ENCODE measurements around the gene BAZ1B.

BAZ1B gene

DNA sequence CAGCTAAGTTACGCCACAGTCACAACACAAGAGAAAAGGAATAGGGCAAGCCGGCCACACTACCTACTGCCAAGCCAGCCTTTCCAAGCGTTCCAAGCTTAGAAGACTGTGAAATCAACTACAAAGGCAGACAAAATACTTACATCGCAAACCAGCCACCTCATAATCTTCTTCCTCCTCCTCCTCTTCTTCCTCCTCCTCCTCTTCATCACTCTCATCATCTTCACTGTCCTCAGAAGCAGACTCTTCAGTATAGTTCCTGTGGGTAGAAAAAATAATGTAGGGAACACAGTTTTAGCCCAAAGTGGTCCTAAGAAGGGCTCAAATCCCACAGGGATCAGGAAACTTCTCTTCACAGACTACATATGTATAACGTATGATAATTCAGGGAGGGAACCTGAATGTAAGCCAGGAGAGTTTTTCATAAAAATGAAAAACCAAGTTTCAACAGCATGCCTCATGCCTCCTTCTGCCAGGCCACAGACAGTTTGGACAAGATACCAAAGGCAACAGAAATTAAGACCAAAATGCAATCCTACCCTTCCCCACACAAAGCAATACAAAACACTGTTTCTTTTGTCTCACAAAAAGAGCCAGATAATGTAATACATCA lies 74.9 kb downstream of the BAZ1B start:
- TF ChIP-seq, protein P1, sequence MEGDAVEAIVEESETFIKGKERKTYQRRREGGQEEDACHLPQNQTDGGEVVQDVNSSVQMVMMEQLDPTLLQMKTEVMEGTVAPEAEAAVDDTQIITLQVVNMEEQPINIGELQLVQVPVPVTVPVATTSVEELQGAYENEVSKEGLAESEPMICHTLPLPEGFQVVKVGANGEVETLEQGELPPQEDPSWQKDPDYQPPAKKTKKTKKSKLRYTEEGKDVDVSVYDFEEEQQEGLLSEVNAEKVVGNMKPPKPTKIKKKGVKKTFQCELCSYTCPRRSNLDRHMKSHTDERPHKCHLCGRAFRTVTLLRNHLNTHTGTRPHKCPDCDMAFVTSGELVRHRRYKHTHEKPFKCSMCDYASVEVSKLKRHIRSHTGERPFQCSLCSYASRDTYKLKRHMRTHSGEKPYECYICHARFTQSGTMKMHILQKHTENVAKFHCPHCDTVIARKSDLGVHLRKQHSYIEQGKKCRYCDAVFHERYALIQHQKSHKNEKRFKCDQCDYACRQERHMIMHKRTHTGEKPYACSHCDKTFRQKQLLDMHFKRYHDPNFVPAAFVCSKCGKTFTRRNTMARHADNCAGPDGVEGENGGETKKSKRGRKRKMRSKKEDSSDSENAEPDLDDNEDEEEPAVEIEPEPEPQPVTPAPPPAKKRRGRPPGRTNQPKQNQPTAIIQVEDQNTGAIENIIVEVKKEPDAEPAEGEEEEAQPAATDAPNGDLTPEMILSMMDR (IDR thresholded peaks at IDR 0.05; ENCODE audit: insufficient read depth, low read depth, low read length, missing control alignments): no peak
- no peak overlapping the region for H3K4me3 ChIP-seq (ENCODE audit: low read depth, low read length)
- no peak for DNase-seq (ENCODE audit: low read depth)

DNA sequence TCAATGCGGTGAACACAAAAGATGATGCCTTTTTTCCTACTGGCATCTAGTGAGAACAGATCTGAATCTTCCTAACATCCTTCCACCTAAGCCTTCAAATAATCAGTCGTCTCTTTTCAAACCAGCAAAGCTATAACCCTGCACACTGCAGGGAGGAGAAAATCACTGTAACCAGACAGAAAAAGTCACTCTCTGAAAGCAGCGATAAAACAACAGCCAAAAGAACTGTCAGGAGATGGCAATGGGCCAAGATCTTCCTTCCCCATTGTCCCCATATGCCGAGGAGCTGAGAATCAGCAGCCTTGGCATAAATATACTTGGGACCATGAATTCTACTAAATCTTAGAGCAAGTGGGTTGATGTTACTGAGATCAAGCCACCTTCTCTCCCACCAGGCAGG lies 75.4 kb downstream of the BAZ1B start:
- TF ChIP-seq, protein P1 (IDR thresholded peaks at IDR 0.05; ENCODE audit: insufficient read depth, low read depth, low read length, missing control alignments): no peak
- no peak overlapping the region for H3K4me3 ChIP-seq (ENCODE audit: low read depth, low read length)
- DNase-seq (ENCODE audit: low read depth): no peak

DNA sequence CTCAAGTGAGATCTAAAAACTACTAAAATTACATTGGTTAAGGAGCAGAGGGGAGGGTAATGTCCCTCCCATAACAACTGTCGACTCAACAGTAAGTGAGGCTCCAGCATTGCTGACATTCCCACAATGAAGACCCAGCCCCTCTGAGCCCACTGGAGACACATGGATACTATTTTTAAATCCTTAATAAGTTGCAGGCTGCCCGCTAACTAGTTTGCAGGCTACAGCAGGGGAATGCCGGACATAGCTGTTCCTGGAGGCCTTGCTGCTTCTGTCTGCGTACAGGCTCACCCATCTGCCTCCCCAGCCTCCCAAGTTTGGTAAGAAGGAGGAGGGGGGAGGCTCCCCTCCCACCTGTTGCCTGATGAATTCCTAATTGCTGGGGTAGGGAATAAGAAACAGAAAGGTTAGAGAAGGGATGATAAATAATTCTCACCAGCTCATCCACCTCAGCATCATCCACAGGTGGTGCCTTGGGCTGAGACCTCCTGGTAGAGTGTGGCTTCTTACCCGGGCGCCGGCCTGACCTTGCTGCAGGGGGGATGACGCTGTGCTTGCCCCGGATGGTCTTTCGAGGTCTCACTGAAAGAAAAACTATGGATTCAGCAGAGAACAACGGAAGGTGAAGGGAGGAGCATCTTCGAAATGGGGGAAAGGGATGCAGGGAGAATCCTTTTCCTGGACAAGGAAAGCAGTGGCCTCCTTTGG lies 78.4 kb downstream of the BAZ1B start:
- TF ChIP-seq, protein P1 (IDR thresholded peaks at IDR 0.05; ENCODE audit: insufficient read depth, low read depth, low read length, missing control alignments): no peak
- DNase-seq (ENCODE audit: low read depth): no peak
- H3K4me3 ChIP-seq (ENCODE audit: low read depth, low read length): no peak overlapping the region

DNA sequence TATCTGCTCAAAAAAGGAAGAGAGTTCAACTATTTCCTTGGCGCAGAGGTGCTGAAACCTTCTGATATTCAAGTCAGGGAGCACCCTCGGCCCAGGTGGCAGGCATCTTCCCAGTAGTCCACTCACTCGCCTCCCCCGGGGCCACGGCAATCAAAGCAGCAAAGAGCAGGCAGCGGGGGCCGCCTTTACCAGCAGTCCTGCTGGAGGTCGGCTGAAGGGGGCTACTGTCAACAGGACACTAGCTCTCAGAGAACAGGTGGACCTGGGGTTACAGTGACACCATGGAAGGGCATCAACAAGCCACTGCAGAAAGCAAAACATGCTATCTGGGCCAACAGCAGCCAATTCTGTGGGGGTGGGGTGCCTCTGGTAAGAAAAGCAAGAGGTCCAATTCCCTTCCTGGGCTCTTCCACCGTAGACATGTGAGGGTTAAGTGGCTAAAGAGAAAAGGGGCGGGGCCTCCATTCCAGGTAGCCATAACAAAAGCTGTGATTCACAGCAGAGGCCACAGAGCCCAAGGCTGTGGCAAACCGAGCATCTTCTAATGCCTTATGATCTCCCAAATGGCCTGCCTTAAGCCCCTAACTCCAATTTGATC lies 79.1 kb downstream of the BAZ1B start:
- no peak overlapping the region for H3K4me3 ChIP-seq (ENCODE audit: low read depth, low read length)
- TF ChIP-seq, protein P1 (IDR thresholded peaks at IDR 0.05; ENCODE audit: insufficient read depth, low read depth, low read length, missing control alignments): no peak
- DNase-seq (ENCODE audit: low read depth): no peak

DNA sequence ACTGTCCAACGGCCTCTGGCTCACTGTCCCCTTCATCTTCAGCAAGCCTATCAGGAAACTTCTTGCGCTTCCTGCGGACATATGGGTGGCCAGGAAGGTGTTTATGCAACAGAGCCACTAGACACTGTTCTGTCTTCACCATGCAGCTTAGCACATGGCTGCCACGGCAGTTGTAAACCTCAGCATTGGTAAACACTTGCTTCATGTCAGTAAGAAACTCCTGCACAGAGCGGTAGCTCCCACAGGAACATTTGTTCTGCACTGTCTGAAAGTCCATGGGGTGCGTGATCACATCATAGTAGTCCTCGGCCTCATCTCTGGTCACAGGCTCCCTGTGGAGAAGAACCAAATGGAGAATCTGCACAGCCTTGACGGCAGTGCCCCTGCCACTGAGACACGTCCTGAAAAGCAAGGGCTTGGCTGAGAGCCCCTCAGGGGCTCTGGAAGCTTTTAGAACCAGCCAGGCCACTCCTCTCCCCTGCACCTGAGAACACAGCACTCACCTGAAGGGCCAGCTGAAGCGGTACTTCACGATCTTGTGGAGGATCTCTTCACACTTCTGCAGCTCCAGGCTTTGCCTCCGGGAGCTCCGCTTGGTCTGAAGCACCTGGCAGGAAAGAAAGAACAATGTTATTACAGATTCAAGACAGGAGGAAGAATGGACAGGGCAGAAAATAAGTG lies 79.7 kb downstream of the BAZ1B start:
- no peak overlapping the region for H3K4me3 ChIP-seq (ENCODE audit: low read depth, low read length)
- TF ChIP-seq, protein P1 (IDR thresholded peaks at IDR 0.05; ENCODE audit: insufficient read depth, low read depth, low read length, missing control alignments): no peak
- DNase-seq (ENCODE audit: low read depth): no peak

DNA sequence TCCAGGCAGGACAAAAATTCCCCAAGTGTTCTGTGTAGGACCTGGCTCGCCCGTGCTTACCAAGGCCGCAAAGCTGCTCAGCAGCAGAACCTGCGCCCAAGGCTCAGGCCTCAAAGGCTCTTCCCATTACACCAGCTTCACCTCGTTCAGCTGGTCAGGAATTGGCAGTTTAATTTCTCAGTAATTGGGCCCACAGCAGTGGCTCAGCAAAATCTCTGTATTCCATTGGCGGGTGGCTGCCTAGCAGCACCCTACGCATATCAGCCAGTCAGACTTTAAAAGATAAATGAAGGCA lies 82.7 kb downstream of the BAZ1B start:
- no peak for DNase-seq (ENCODE audit: low read depth)
- H3K4me3 ChIP-seq (ENCODE audit: low read depth, low read length): no peak overlapping the region
- TF ChIP-seq, protein P1 (IDR thresholded peaks at IDR 0.05; ENCODE audit: insufficient read depth, low read depth, low read length, missing control alignments): no peak
